CD4-positive, alpha-beta T cell treated with Interleukin-17A for 1 hour (primary cell): ENCODE results near the gene MYLK.
"Not testable (repeated sequence)": the region's sequence is repeated elsewhere in the genome, so short reads cannot be mapped to it uniquely, and the experiment has no call there.

Source experiments
- DNase-seq: peaks from one replicate; pipeline ENCODE4 v3.0.0-alpha.2; 2020

Gene MYLK

GRCh38 chr3:123741041-123741511 lies 143.1 kb downstream of the MYLK start:
- DNase-seq, result no peak

DNA sequence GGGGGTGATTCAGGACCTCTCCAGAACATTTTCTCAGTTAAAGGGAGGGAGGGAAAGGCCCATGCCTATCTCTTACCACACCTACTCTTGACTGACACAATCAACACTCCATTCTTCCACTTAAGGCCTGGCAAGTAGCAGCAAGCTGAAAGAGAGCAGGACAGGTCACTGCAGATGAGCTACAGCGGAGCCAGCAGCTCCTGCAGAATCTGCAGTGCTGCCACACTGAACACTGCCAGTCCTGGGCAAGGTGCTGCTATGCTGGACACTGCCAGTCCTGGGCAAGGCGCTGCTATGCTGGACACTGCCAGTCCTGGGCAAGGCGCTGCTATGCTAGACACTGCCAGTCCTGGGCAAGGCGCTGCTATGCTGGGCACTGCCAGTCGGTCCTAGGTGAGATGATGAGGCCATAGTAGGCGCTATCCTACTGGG lies 143.7 kb downstream of the MYLK start:
- DNase-seq, result no peak

DNA sequence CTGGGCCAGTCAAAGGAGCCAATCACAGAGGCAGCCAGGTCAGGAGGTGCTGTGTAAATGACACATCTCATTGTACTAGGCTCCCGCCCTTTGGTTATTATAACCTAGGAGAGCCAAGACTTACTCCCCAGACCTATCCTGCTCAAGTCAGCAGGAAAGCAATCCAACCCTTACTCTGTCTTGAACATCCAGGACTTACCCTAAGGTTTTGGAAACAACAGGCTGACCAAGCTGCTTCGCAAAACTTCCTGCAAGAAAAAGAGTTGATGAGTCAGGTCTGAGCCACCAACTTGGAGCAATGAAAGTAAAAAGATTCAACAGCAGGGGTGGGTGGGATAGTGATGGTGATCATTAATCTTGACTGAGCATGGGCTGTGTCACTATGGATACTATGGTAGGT lies 144.4 kb downstream of the MYLK start:
- DNase-seq, result no peak

GRCh38 chr3:123739106-123739505 lies 145.0 kb downstream of the MYLK start:
- DNase-seq, result no peak

GRCh38 chr3:123738522-123738921 lies 145.6 kb downstream of the MYLK start:
- DNase-seq, result not testable (repeated sequence)

GRCh38 chr3:123737168-123737567 lies 147.0 kb downstream of the MYLK start:
- DNase-seq, result no peak

- DNase-seq, result no peak
Observed at GRCh38 chr3:123735456-123735855, 148.7 kb downstream of the MYLK start.

- DNase-seq, result no peak
Observed at GRCh38 chr3:123734527-123734902, 149.6 kb downstream of the MYLK start.

- DNase-seq, result no peak
Observed at GRCh38 chr3:123733805-123734526, 150.2 kb downstream of the MYLK start.

- DNase-seq, result no peak
Observed at GRCh38 chr3:123733341-123733740, 150.8 kb downstream of the MYLK start.

- DNase-seq, result no peak
Observed at GRCh38 chr3:123732447-123732846, 151.7 kb downstream of the MYLK start.

GRCh38 chr3:123730829-123731228 lies 153.3 kb downstream of the MYLK start:
- DNase-seq, result no peak

- DNase-seq, result no peak
Observed at GRCh38 chr3:123728991-123729390, 155.1 kb downstream of the MYLK start.

GRCh38 chr3:123728014-123728413 lies 156.1 kb downstream of the MYLK start:
- no peak for DNase-seq

DNA sequence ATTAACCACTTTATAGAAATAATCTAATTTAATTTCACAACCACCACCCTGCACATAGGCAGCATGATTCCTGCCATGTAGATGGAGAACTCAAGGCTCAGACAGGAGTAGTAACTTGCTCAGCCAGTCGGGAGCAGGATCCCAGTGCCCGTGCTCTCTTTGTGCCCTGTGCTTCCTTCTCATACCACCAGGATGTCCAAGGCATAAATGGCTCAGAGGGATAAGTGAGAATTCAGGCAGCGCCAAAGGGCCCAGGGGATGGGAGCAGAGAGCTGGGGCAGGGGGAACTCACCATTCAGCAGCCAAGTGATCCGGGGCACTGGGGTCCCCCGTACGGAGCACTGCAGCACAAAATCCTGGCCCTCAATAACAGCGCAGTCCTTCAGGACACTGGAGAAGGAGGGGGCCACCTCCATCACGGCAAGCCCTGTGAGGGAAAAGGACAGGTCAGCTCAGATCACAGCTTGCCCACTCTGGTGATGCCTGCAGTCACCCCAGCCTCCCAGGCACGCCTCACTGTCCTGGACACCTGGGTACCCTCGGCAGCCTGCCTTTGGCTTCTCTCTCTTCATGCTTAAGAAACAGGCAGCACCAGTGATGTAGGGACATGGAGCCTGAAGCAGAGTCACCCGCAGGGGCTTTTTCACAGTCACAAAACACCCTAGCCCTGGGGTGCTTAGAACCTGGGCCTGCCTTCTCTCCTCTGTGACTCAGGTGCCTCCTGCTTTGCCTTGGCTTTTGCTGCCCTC lies 158.3 kb downstream of the MYLK start:
- no peak for DNase-seq

DNA sequence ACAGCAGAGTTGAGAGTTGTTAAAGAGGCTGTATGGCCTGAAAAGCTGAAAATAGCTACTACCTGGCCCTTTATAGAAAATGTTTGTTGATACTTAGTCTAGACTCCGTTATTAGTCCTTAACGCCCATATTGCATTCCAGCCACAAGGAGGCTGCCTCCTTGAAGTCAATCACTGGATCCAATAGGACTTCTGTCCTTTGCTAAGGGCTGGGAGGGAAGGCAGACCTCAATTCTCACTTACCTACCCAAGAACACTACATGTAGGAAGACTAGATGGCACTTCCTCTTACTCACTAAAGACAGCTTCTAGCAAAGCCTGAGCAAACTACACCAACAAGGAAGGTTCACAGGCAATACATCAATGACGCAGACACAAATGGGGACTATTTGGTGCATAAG lies 159.8 kb downstream of the MYLK start:
- no peak for DNase-seq

DNA sequence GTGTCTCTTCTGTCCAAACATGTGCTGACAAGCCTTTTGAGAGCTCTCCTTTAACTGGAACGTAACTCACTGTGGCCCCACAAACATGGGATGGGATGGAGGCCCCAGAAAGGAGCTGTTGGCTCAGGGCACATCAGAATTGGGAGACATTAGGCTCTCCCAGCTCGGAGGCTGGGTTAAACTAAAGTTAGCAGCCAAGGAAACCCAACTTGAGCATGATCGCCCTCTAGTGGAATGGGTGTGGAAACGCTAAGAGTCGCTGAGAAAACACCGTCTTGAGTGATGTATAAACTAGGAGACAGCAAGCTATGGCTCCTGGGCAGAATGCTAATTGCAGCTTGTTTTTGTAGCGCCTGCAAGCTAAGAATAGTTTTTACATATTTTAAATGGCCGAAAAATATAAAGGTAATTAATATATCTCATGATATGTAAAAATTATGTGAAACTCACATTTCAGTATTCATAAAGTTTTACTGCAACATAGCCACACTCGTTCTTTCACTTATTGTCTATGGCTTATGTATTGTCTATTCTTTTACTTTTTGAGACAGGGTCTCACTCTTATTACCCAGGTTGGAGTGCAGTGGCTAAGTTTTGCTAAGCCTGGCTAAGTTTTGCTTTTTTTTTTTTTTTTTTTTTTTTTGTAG lies 160.5 kb downstream of the MYLK start:
- peak; percentile 57 for DNase-seq

DNA sequence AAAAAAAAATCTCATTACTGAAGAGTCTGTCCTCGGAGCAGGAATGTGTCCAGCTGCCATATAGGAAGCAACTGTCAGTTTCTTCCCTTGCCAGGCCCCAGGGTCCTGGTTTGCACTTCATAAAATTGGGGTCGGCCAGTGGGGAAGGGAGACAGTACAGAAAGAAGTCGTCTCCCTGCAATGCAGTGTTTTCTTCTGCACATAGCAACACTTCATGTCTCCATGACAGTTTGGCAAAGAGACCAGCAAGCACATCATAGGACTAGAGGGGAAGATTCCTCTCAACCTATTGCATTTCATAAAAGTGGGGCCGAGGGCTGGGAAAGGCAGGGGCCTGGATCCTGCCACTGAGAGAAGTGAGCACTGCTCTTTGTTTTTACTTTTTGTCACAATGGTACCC lies 161.1 kb downstream of the MYLK start:
- no peak for DNase-seq

- DNase-seq, result no peak
Observed at GRCh38 chr3:123722456-123722855, 161.7 kb downstream of the MYLK start.

GRCh38 chr3:123722021-123722420 lies 162.1 kb downstream of the MYLK start:
- DNase-seq, result no peak

DNA sequence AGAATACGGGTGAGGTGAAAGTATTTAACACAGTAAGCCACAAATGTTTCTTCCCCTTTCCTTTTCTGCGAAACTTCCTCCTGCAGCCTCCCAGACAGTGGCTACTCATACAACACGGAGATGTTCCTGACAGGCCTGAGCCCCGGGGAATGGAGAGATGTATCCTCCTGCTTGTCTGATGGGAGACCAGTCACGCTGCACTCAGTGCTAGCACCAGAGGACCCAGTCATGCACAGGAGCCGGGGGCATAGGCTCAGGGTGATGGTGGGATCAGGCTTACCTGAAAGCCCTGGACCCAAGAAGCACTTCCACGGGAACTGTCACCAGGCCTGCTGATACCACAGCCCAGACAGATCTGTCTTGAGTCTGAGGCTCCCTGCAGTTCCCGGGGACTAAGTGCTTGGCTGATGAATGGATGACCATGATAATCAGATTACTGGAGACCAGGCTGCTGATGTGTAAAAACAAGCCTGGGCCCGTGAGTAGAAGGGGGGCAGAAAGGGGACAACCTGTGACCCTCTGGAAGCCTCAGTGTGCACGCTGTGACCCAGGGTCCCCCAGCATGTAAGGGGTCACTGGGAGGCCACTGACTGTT lies 162.9 kb downstream of the MYLK start:
- DNase-seq, result not testable (repeated sequence)

- no peak for DNase-seq
Observed at GRCh38 chr3:123720638-123721037, 163.5 kb downstream of the MYLK start.

DNA sequence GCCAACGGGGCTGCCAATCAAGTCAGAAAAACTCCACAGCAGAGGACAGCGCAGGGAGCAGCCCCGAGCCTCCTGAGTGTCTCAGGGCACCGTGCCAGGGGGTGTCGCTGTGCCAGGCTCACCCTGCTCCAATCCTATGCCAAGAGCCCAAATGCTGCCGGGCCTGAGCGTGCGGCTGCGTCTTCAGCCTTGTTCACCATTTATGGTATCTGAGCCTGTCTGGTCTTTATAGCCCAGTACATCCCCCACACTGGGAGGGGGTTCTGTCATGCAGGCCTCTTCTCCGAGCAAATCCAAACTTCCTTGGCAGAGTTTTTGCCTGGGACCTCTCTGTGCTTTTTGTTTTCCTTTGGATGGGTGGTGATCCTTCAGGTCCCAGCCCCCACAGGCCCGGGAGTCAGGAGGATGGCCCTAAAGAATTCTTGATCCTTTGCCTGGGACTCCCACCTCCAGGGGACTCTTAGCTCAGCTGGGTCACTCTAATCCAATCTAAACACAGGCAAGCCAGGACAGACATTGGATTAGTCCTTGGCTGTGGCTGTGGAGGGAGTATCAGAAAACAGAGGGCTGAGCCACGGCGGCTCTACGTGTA lies 164.2 kb downstream of the MYLK start:
- DNase-seq, result no peak
